ENCODE results near the gene BTG2.

DNA sequence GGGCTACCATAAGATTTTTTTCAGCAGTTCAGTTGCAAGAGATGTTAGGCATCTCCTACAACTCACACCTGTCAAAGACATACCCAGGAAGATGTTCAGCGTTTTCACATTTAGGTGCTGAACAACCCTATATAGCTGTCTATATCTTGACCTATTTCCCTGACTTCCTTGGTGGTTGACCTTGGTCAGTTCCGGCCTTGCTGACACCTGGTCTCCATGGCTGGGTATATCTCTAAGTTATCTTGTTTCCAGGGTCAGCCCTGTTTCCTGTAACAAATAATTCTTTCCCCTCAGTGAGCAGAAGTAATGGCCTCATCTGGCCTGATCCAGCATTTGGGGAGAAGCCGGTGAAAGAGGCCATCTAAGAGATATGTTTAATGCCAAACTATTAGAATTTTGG, 2.4 kb upstream of the BTG2 start:
- TF ChIP-seq, protein P1, sequence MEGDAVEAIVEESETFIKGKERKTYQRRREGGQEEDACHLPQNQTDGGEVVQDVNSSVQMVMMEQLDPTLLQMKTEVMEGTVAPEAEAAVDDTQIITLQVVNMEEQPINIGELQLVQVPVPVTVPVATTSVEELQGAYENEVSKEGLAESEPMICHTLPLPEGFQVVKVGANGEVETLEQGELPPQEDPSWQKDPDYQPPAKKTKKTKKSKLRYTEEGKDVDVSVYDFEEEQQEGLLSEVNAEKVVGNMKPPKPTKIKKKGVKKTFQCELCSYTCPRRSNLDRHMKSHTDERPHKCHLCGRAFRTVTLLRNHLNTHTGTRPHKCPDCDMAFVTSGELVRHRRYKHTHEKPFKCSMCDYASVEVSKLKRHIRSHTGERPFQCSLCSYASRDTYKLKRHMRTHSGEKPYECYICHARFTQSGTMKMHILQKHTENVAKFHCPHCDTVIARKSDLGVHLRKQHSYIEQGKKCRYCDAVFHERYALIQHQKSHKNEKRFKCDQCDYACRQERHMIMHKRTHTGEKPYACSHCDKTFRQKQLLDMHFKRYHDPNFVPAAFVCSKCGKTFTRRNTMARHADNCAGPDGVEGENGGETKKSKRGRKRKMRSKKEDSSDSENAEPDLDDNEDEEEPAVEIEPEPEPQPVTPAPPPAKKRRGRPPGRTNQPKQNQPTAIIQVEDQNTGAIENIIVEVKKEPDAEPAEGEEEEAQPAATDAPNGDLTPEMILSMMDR (IDR thresholded peaks at IDR 0.05), result no peak
- no peak for TF ChIP-seq POLR2A (IDR thresholded peaks at IDR 0.05)

All from thyroid gland (tissue), 4 donors.